OCI-M1 (cell line): Measurements from ENCODE around the gene VPS9D1.
"Not testable (repeated sequence)": the region's sequence is repeated elsewhere in the genome, so short reads cannot be mapped to it uniquely, and the experiment has no call there.

Experiments used
- DNase-seq: peaks from one replicate; lab custom pipeline; 2025; lab: John Stamatoyannopoulos, UW

VPS9D1 gene

DNA sequence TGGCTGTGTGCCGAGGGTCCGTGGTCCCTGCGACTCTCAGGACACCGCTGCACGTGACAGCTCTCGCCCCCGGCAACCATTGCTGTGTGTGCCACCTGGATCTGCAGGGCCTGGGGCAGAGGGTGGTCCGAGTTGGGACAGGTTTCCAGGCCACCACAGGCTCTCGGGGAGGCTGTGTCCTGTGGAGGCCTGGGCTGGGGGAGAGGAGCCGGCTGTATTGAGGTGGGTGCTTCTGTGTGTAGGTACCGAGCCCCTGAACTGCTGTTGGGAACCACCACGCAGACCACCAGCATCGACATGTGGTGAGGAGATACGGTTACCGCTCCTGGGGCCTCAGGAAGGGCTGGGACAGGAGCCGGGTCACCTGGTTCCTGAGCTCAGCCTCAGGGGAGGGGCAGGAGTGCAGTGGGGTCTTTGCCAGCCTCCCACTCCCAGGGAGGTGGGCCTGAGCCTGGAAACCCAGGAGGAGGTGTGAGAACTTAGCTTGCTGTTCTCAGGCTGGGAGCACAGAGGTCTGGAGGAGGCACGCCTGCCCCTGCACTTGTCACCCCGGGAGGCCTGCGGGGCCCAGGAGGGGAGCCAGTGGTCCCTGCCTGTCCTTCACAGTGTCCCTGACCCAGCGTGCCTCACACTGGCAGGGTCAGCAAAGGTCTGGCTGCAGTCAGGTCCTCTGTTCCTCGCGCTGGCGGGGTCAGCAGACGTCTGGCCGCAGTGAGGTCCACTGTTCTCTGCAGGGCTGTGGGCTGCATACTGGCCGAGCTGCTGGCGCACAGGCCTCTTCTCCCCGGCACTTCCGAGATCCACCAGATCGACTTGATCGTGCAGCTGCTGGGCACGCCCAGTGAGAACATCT is 26.5 kb downstream of the VPS9D1 start:
- no peak for DNase-seq

DNA sequence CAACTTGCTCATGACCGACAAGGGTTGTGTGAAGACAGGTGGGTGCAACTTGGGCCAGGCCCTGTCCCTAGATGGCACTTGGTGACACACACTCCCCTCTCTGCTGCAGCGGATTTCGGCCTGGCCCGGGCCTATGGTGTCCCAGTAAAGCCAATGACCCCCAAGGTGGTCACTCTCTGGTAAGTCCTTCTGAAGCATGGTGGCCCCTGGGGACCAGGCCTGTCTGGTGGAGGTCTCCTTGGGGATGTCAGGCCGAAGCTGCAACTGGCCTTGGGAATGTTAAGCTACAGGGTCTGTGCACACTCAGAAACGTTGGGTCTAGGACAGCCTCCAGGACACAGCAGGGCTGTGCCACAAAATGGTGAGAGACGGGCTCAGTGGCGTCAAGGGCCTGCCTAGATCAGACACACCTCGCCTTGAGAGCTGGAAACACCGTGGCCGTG is 27.4 kb downstream of the VPS9D1 start:
- no peak for DNase-seq

DNA sequence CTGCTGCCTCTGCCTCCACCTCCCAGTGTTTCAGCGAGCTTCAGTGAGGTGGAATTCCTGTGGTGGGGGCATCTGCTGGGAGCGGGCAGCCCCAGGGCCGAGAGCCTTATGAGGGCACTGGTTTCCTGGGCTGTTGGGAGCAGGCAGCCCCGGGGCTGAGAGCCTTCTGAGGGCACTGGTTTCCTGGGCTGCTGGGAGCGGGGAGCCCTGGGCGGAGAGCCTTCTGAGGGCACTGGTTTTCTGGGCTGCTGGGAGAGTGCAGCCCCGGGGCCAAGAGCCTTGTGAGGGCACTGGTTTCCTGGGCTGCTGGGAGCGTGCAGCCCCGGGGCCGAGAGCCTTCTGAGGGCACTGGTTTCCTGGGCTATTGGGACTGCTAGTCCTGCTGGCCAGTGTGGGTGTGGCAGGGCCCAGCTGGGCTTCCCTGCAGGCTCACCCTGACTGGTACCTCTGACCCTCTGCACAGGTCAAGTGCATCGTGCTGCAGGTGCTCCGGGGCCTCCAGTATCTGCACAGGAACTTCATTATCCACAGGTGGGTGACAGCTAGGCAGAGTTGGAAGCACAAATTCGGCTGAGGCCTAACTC is 28.6 kb downstream of the VPS9D1 start:
- no peak for DNase-seq

DNA sequence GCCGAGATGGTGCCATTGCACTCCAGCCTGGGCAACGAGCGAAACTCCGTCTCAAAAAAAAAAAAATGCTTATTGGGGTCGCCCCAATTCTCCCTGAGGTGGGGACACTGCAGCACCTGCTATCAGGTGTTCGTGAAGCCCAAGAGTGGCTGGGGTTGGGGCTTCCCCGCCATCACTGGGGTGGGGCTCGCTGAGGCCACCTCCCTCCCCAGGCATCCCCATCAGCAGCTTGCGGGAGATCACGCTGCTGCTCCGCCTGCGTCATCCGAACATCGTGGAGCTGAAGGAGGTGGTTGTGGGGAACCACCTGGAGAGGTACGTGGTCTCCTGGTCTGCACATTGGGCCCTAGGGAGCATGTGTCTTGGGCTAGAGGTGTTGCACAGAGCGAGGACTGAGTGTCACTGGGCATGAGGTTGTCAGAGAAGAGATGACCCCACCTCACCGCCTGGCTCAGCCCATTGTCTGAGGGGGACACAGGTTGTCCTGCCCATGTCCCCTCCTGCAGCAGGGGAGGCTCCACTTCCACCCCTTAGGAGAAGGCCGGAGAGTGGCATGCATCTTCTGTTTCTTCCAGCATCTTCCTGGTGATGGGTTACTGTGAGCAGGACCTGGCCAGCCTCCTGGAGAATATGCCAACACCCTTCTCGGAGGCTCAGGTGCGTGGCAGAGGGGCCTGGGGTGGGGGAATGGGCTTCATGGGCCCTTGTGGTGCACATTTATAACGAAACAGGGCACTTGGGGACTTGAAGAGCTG is 29.3 kb downstream of the VPS9D1 start:
- no peak for DNase-seq

DNA sequence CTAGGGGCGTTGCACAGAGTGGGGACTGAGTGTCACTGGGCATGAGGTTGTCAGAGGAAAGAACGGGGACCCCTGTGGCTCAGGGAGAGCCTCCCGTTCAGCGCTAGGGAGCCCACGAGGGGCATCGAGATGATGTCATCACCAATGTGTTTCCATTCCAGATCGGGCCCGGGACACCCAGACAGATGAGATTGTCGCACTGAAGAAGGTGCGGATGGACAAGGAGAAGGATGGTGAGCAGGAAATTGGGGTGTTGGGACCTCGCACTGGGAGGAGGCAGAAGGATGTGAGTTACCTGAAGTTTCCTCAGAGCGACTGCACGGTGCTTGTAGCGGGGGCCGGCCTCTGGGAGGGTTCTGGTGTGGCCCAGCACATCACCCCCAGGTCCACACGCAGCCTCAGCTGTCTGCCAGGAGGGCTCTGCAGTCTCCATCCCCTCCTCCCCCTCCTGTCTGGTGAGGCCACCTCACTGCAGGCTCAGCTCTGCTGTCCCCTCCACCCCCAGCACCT is 30.3 kb downstream of the VPS9D1 start:
- no peak for DNase-seq

DNA sequence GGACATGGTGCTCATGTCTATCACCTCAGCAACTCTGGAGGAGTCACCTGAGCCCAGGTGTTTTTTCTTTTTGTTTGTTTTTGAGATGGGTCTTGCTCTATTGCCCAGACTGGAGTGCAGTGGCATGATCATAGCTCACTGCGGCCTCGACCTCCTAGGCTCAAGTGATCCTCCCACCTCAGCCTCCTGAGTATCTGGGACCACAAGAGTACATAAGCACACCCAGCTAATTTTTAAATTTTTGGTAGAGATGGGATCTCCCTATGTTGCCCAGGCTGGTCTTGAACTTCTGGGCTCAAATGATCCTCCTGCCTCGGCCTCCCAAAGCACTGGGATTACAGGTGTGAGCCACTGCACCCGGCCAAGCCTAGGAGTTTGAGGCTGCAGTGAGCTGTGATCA is 31.1 kb downstream of the VPS9D1 start:
- DNase-seq: not testable (repeated sequence)

DNA sequence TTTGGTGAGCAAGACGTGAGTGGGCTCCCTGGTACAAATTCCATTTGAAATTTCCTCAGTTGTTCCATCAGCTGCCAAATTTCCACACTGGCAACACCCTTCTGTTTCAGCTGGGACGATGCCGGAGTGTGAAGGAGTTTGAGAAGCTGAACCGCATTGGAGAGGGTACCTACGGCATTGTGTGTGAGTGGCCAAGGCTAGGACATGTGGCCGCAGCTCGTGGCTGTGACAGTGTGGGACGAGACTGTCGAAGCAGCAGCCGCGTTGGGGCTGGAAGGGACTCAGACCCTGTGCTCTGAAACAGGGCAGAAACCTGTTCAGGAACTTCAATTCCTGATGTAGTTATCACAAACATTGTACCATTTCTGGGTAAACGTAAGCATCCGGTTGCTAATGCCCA is 31.6 kb downstream of the VPS9D1 start:
- no peak for DNase-seq

DNA sequence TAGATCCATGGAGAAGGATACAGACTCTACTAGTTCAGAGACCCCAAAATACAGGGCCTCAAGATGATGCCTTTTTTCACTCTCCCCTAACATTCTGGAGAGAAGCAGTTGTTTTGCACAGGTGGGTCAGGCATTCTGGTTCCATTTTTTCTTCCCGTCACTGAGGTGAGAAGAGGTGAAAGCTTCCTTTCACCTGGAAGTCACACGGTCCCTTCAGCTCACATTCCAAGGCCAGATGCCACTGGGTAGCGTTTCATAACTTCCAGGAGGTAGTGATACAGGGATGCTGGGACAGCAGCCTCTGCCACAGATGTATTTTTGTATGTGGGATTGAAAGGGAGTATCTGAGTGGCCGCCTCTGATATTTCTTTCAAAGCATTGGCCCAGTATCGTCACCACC is 32.3 kb downstream of the VPS9D1 start:
- no peak for DNase-seq

DNA sequence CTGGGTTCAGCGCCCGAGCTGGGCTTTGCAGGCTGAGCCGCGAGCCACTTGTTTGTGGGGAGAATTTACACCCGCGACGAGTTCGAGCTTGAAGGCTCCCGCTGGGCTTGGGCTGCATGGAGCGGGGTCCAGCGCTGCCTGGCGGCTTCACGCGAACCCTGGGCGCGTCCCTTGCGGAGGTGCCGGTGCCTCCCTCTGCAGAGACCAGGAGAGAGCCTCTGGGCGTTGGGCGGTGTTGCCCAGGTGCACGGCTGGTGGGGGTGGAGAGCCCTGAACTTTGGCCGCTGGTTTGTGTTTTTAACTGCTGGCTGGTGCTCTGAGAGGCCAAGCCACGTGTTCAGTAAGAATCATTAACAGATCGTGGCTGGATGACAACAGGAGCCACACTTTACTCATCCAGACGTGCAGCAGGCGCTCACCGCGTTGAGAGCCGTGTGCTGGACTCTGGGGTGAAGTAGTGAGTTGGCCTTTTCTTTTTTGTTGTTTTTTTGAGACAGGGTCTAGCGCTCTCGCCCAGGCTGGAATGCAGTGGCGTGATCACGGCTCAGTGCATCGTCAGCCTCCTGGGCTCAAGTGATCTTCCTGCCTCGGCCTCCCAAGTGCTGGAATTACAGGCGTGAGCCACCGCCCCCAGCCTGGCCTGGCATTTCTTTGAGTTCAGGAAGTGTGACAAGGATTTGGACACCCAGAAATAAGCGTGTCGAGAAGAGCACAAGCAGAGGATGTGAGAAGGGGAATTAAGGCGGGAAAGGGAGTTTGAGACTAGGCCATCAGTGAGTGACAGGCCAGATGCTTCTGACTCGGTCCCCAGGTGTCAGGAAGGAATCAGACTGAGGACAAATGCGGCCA is 33.4 kb downstream of the VPS9D1 start:
- DNase-seq: peak; percentile 60

DNA sequence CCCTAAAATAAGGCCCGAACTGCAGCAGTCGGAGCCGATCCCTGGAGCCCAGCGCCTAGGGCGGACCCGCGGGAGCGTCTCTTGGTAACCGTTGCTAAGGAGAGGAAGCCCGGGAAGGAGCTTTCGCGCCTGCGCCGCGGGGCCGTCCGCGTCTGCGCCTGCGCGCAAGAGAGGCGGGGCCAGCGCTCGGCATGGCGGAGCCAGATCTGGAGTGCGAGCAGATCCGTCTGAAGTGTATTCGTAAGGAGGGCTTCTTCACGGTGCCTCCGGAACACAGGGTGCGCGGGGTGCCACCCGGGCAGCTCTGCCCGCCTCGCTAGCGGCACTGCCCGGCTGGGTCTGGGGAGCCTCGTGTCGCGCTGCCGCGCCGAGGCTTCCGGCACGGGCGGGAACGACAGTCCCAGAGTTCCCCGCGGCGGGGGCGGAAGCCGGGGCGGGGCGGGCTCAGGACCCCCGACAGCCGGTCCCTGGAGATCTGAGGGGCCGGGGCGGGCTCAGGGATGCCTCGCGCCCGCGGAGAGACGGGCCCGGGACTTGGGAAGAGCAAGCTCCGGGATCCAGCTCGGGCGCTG is 34.1 kb downstream of the VPS9D1 start, which contains the start of gene CDK10:
TSS of gene CDK10 (plus strand) at position 170 of the 572 bp plus-strand sequence. CDS start at position 192, 22 bp downstream.
- DNase-seq: peak; percentile 97

DNA sequence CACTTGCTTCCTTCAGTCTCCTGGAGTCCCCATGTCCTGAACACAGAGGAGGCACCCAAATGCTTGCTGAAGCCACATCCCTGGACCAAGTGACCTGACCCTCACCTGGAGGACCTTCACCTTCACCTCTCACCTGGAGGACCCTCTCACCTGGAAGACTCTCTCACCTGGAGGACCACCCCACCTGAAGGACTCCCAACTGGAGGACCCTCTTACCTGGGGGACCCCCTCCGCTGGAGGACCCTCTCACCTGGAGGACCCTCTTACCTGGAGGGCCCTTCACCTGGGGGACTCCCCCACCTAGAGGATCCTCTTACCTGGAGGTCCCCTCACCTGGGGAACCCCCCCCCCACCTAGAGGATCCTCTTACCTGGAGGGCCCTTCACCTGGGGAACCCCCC is 34.8 kb downstream of the VPS9D1 start:
- DNase-seq: no peak

DNA sequence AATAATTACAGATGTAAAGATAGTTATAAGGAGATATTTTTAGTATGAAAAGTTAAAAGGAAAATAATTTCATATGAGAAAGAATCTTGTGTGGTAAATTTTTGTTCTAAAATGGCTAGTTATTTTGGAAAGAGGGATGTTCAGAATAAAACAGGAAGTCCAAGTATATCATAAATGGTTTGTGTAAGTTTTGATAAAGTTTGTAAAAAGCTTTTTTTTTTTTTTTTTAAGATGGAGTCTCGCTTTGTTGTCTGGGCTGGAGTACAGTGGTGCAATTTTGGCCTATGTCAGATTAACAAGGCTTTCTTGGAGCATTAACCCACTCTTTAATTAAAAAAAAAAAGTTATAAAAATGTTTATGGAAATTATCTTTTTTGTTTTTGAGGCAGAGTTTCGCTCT is 42.4 kb downstream of the VPS9D1 start:
- DNase-seq: peak; percentile 46

DNA sequence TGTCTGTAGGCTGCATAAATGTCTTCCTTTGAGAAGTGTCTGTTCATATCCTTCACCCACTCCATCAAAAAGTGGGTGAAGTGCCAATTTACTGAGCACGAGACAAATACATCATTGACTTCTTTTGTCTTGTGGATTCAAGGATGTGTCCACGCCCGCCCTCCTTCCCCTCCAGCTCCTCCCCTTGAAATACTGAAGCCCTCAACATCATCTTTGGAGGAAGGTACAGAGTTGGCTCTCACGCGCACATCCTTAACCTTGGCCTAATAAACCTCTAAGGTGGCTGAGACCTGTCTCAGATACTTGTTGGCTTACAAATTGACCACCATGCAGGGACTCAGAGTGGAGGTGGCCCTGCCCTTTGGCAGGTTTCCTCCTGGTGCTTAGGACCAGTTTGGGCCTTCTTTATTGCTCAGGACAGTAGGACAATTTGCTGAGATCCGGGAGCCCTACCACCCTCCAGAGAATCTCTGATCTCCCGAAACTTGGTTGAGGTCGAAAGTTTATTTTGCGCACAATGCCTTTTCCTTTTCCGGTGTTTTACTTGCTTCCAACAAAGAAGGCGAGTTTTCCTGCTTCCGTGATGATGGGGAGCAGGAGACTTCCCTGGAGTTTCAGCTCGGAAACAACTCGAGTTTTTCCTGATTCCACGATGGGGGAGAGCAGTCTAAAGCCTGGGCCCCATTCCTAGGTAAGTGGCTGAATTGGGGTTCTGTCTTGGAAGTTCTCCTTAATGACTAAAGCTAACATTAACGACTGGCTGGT is 48.3 kb downstream of the VPS9D1 start:
- DNase-seq: no peak

DNA sequence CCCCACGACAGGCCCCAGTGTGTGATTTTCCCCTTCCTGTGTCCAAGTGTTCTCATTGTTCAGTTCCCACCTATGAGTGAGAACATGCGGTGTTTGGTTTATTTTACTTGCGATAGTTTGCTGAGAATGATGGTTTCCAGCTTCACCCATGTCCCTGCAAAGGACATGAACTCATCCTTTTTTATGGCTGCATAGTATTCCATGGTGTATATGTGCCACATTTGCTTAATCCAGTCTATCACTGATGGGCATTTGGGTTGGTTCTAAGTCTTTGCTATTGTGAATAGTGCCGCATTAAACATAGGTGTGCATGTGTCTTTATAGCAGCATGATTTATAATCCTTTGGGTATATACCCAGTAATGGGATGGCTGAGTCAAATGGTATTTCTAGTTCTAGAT is 49.1 kb downstream of the VPS9D1 start:
- not testable (repeated sequence) for DNase-seq

DNA sequence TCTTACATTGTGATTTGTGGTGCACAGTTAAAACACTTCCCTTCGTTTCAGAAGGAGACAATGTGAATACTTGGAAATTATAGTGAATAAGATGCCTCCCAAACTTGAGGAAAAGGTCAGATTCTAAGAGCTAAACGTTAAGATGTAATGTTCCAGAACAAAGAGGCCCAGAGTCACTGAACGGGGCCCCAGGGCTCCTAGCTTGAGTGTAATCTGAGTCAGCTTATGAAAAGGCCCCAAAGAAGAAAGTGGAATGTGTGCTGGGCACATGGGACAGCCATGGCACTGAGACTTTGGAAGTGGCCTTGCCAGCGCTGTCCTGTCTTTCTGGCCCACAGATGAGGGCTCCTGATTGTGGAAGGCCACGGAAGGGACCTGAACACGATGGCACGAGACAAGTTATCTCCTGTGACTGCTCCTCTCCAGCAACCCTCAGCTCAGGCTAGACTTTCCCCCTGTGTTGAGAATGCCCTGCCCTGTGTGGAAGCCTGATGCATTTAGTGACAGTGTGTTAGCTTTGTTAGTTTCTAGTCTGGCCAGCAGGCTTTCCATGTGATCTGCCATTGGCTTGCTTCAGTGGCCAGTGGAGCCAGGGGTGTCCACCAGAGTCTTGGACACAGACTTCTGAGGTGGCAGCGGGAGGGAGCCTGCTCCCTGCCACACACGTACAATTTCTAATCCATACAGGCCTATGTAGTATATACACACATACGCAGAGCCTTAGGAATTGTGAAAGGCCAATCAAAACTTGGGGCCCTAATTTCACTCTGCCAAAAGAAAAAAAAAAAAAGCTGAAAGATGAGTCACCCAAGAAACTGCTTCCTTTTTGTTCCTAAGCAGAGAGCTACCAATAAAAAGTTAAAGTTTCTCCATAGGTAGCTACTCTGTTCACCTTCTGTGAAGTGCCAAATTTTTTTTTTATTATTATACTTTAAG is 49.9 kb downstream of the VPS9D1 start:
- no peak for DNase-seq

DNA sequence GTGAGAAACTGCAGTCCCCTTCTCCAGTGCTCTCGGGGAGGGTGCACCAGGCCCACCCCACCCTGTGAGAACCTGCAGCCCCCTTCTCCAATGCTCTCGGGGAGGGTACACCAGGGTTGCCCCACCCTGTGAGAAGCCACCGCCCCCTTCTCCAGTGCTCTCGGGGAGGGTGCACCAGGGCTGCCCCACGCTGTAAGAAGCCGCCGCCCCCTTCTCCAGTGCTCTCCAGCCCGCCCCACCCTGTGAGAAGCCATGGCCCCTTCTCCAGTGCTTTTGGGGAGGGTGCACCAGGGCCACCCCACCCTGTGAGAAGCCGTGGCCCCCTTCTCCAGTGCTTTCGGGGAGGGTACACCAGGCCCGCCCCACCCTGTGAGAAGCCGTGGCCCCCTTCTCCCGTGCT is 50.9 kb downstream of the VPS9D1 start:
- DNase-seq: no peak

DNA sequence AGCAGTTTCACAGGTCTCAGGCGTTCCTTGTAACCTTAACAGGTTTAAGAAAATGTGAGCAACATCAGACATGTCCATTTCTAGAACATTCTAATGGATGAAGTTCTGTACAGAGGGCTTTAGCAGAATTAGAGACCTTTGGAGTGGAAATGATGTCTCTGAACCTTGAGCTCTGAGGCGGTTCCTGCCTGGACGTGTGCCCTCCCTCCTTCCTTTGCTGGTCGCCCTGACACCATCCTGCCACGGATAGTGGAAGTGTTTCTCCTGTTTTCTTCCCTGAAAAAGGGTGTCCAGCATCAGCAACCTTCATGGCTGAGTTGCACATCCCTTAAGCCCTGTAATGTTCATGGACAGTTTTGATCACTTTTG is 51.9 kb downstream of the VPS9D1 start:
- DNase-seq: no peak

DNA sequence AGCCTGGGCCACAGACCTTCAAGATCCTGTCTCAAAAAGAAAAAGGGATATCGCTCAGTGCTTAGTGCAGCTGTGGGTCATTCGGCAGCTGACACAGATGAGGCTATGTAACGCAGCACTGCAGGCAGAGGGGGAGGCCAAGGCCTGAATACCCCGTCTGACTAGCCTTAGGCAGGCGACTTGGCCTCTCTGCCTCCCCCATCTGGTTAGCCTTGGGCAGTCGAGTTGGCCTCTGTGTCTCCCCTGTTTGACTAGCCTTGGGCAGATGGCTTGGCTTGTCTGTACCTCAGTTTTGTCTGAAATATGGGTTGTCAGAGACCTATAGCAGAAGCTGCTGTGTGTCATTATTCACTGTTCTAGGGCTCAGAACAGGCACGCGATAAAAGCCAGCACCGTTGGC is 53.1 kb downstream of the VPS9D1 start:
- no peak for DNase-seq

DNA sequence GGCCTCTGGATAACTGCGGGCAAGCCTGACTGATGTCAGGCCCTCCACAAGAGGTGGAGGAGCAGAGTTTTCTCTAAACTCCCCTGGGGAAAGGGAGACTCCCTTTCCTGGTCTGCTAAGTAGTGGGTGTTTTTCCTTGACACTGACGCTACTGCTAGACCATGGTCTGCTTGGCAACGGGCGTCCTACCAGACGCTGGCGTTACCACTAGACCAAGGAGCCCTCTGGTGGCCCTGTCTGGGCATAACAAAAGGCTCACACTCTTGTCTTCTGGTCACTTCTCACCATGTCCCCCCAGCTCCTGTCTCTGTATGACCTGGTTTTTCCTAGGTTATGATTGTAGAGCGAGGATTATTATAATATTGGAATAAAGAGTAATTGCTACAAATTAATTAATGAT is 53.7 kb downstream of the VPS9D1 start:
- peak; percentile 62 for DNase-seq
